GM18517 (cell line): ENCODE data around the gene HIC1.

Experiments used
- ATAC-seq: cut with Tn5 transposase; IDR thresholded peaks from one replicate; pipeline ENCODE4 v1.9.1; 2021; ENCODE audit warnings: mild to moderate bottlenecking, moderate library complexity; ENCODE audit not compliant: unreplicated experiment

The HIC1 gene

GRCh38 chr17:2094891-2095535, 40.1 kb downstream of the HIC1 start:
- no peak for ATAC-seq

- no peak for ATAC-seq
Measured at GRCh38 chr17:2095536-2095910, 40.6 kb downstream of the HIC1 start.

DNA sequence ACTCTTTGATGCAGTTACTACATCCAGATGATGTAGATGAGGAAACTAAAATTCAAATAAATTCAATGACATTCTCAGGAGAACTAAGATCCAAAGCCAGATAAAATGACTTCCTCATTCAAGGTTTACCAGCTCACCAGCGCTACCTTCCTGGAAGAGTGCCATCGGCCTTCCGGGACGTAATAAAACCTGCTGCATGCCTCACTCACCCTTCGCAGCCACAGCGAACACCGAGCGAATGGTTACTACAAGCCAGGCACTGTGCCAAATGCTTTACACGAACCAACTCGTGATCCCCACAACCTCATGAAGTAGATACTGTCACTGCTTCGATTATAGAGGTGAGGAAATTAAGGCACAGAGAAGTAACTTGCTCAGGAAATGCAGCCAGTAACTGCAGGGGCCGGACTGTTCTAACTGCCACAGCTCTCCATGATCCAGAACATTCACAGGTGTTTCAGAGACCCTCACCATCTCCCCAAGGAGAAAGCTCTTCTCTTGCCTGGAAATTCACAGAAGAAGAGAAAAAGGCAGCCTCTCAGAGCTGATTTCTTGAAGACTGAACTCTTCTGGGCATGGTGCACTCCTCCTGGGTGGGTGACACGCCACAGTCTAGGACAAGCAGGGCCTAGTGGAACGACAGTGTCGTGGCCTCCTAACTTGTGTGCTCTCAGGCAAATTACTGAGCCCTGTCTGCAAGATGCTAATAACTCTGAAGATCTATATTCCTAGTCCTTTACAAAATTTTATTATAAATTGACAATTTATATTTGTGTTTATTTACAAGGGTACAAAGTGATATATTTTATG, 46.8 kb downstream of the HIC1 start:
- no peak for ATAC-seq

- ATAC-seq, result no peak
Measured at GRCh38 chr17:2102931-2103809, 48.3 kb downstream of the HIC1 start.

- ATAC-seq, result no peak
Measured at GRCh38 chr17:2105663-2106062, 50.8 kb downstream of the HIC1 start.

- no peak for ATAC-seq
Measured at GRCh38 chr17:2106308-2106955, 51.5 kb downstream of the HIC1 start.

DNA sequence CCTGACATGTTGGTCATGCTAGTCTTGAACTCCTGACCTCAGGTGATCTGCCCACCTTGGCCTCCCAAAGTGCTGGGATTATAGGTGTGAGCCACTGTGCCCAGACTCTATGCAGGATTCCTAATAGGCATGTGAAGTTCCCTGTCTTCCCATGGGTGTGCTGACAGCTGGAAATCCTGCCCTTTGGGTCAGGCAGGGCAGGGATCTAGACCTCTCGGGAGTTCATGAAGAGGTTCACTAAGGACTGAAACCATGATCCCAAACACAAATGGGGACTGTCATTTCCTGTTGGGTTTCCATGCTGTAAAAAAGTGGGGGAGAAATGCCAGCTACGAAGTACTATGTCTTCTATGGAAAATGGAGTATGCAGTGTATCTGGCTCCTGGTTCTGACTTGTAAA, 52.1 kb downstream of the HIC1 start:
- no peak for ATAC-seq

DNA sequence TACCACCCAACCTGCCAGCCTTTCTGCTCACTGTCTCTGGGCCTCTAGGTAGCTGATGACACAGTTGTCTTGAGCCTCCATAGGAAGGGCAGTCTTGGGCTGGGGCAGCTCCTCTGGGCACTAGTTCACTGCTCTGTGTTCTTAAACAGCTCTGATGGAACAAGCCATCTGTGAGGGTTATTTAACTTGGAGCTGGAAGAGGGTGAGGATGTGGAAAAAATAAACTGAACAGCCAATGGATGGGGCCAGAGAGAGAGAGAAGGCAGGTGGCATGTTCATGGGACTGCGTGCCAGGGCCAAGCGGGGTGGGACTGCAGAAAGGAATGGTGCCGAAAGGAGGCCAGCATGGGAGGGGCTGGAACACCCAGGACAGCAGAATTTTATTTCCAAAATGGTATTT, 52.6 kb downstream of the HIC1 start:
- ATAC-seq, result no peak

DNA sequence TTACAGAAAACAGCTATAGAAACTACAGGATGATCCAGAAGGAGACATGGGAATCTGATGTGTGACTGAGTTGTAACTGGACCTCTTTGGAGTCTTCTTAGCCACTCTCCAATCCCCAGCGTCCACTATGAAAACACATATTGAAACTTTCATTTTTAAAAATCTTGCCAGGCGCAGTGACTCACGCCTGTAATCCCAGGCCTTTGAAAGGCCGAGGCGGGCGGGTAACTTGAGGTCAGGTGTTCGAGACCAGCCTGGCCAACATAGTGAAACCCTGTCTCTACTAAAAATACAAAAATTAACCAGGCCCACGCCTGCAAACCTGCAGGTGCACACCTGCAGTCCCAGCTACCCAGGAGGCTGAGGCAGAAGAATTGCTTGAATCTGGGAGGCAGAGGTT, 53.3 kb downstream of the HIC1 start:
- ATAC-seq, result no peak

DNA sequence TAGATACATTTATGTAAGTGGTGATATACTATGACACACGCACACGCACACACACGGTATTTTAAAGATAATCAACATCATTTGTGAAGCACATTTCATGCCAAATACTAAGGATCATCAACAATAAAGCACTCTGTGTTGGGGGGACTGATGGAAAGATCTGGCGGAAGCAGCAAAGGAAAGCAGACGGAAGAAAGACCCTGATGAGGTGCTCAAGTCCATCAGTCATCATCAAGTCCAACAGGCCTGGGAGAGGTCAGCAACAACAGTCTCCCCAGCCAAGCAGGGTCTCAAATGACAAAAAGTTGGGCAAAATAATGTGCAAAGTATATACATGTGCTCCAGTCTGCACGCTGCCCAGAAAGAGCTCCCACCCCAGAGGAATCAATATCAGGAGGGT, 55.5 kb downstream of the HIC1 start:
- ATAC-seq, result no peak

GRCh38 chr17:2111691-2112090, 56.8 kb downstream of the HIC1 start:
- ATAC-seq, result no peak
